HG03354 (cell line): Measurements from ENCODE around the gene PITPNC1.
"Not testable (repeated sequence)": the region's sequence is repeated elsewhere in the genome, so short reads cannot be mapped to it uniquely, and the experiment has no call there.

ENCODE experiments used
- ATAC-seq: cut with Tn5 transposase; IDR thresholded peaks from one replicate; pipeline ENCODE4 v1.9.1; 2021; ENCODE audit warnings: mild to moderate bottlenecking; ENCODE audit not compliant: unreplicated experiment, poor library complexity, severe bottlenecking

Gene PITPNC1

GRCh38 chr17:67392111-67392510, 15.0 kb downstream of the PITPNC1 start:
- no peak for ATAC-seq

- ATAC-seq = no peak
Measured at GRCh38 chr17:67393809-67394397, 16.8 kb downstream of the PITPNC1 start.

GRCh38 chr17:67399676-67400075, 22.6 kb downstream of the PITPNC1 start:
- no peak for ATAC-seq

GRCh38 chr17:67400193-67400592, 23.1 kb downstream of the PITPNC1 start:
- ATAC-seq = no peak

GRCh38 chr17:67401106-67401505, 24.0 kb downstream of the PITPNC1 start:
- ATAC-seq = no peak

- no peak for ATAC-seq
Measured at GRCh38 chr17:67401598-67402504, 24.8 kb downstream of the PITPNC1 start.

GRCh38 chr17:67403065-67403464, 26.0 kb downstream of the PITPNC1 start:
- no peak for ATAC-seq

- ATAC-seq = no peak
Measured at GRCh38 chr17:67403483-67403882, 26.4 kb downstream of the PITPNC1 start.

GRCh38 chr17:67408455-67408830, 31.4 kb downstream of the PITPNC1 start:
- ATAC-seq = not testable (repeated sequence)

GRCh38 chr17:67411397-67411796, 34.3 kb downstream of the PITPNC1 start:
- ATAC-seq = no peak

- ATAC-seq = no peak
Measured at GRCh38 chr17:67412032-67412431, 35.0 kb downstream of the PITPNC1 start.

- no peak for ATAC-seq
Measured at GRCh38 chr17:67412941-67413340, 35.9 kb downstream of the PITPNC1 start.

- ATAC-seq = no peak
Measured at GRCh38 chr17:67413388-67413787, 36.3 kb downstream of the PITPNC1 start.

GRCh38 chr17:67414130-67414529, 37.0 kb downstream of the PITPNC1 start:
- ATAC-seq = no peak

GRCh38 chr17:67414559-67414958, 37.5 kb downstream of the PITPNC1 start:
- ATAC-seq = no peak

GRCh38 chr17:67415291-67415690, 38.2 kb downstream of the PITPNC1 start:
- no peak for ATAC-seq

GRCh38 chr17:67417507-67417906, 40.4 kb downstream of the PITPNC1 start:
- no peak for ATAC-seq

GRCh38 chr17:67420994-67421393, 43.9 kb downstream of the PITPNC1 start:
- ATAC-seq = no peak

GRCh38 chr17:67421869-67422273, 44.8 kb downstream of the PITPNC1 start:
- ATAC-seq = no peak

GRCh38 chr17:67422296-67422695, 45.2 kb downstream of the PITPNC1 start:
- ATAC-seq = not testable (repeated sequence)

GRCh38 chr17:67422897-67423296, 45.8 kb downstream of the PITPNC1 start:
- ATAC-seq = no peak
